ENCODE measurements around the gene PITPNB. TPM values are rescaled to one million over a fixed set of nuclear protein-coding genes. Genes with fewer than 3 reads are reported as not detected.

Gene PITPNB
- total and polyA plus RNA-seq, 4 donors, result 23.8 to 65.9 (median 57.9) TPM

DNA sequence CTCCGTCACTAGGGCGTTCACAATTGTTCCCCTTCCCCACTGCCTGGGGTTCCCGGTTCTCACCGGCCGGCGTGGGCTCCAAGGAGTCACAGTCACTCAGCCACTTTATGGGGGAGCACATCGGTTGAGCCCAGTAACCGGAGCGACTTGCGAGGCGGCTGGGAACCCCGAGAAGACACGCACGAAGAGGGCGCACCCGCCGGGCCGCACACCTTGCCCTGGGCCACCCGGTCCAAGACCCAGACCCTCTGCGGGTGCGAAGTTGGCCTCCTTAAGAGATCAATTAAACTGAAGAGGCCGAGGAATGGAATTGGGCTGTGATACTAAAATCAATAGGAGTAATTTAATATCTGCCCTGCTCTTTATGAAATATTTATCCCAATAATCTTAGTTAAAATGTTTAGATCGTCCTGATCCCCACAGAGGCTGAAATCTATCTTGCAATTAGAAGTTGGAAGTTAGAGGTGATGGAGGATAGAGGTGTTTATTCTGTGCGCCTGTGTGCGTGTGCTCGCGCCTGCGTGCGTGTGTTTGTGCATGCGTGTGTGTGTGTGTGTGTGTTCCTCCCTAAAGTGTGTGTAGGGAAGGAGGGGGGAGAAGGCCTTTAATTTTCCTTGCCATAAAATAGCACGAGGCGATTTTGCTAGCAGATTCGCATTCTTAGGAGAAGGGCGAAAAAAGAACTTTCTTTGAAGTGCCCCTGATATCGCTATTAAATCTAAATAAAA lies 116.5 kb downstream of the PITPNB start:
- Histone ChIP-seq H3K27me3 (ENCODE audit: control insufficient read depth, insufficient read depth, low read length) (peaks cover 43% of the 10 kb centered on the region), H3K27ac (ENCODE audit: low read depth, low read length) (peak overlapping the region; percentile 75), H3K9me3 (ENCODE audit: control insufficient read depth, insufficient read depth, low read length) (no peaks in the 10 kb centered on the region), H3K4me1 (ENCODE audit: control insufficient read depth, insufficient read depth, low read length) (peaks cover 52% of the 10 kb centered on the region), H3K36me3 (ENCODE audit: control insufficient read depth, insufficient read depth, low read length) (peaks cover 22% of the 10 kb centered on the region), H3K4me3 (ENCODE audit: low read depth, low read length) (peak overlapping the region; percentile 69)
- peak in 2 of 6 donors; percentile 69 to 70 for DNase-seq (ENCODE audit: low read depth in 4 of 6, low spot score in 6 of 6)
- 11% methylated on average over 26 of the region's 35 CpGs for WGBS (ENCODE audit: insufficient coverage)

Small RNA genes within 50 kb of the gene (small RNA-seq; reads per million reads assigned to genes)
- 0.08 reads per million for gene MIR3199-1 (ENCODE audit: low replicate concordance)
- gene RF02198 (ENCODE audit: low replicate concordance), result not detected

Other genes with a start within 250 kb of the PITPNB start
- 10 to 100 TPM in 1 of 2 donors, 1 to 10 TPM in 1; 9.9 to 24.6 TPM for gene MN1, start 117.5 kb downstream of the PITPNB start, total RNA-seq
- gene MN1, start 117.5 kb downstream of the PITPNB start, polyA plus RNA-seq (ENCODE audit: insufficient read length in 2 of 2), result 10 to 100 TPM; 26.1 to 27.5 TPM

Measured in spinal cord (tissue), 10 donors.